Muscle layer of colon (tissue), 2 donors: Measurements from ENCODE around the gene DUS1L.

Source experiments
- H3K27ac ChIP-seq: one replicate; pipeline ENCODE4 v1.7.0; 2013; ENCODE audit warnings: low read depth, mild to moderate bottlenecking, low read length, moderate library complexity
- H3K27me3 ChIP-seq, 2 donors: one replicate each; pipeline ENCODE4 v1.7.0; 2013; ENCODE audit warnings: low read length in 2 of 2, mild to moderate bottlenecking in 2 of 2; ENCODE audit not compliant: insufficient read depth in 2 of 2, control insufficient read depth in 1 of 2
- H3K36me3 ChIP-seq: one replicate; pipeline ENCODE4 v1.7.0; 2013; ENCODE audit warnings: mild to moderate bottlenecking, low read length; ENCODE audit not compliant: insufficient read depth
- H3K4me1 ChIP-seq: one replicate; pipeline ENCODE4 v1.7.0; 2013; ENCODE audit warnings: mild to moderate bottlenecking, low read length; ENCODE audit not compliant: insufficient read depth
- H3K4me3 ChIP-seq, 2 donors: one replicate each; pipeline ENCODE4 v1.7.0; 2013; ENCODE audit warnings: low read length in 2 of 2, low read depth in 1 of 2, mild to moderate bottlenecking in 1 of 2, moderate library complexity in 1 of 2
- H3K9ac ChIP-seq: one replicate; pipeline ENCODE4 v1.7.0; 2013; ENCODE audit warnings: low read length
- H3K9me3 ChIP-seq: one replicate; pipeline ENCODE4 v1.7.0; 2013; ENCODE audit warnings: mild to moderate bottlenecking, low read length
- donor health status: abdominal sarcoma.
- donor health status: Adenocarcinoma of cecum.

DUS1L gene

GRCh38 chr17:82085031-82085861, 19.6 kb upstream of the DUS1L start:
- no peaks in the 10 kb centered on the region for H3K4me1 ChIP-seq
- H3K27me3 ChIP-seq = no peaks in the 10 kb centered on the region
- no peak overlapping the region for H3K27ac ChIP-seq
- no peaks in the 10 kb centered on the region for H3K9me3 ChIP-seq
- peaks cover 25% of the 10 kb centered on the region for H3K36me3 ChIP-seq
- H3K4me3 ChIP-seq = no peak overlapping the region
- no peak overlapping the region for H3K9ac ChIP-seq

DNA sequence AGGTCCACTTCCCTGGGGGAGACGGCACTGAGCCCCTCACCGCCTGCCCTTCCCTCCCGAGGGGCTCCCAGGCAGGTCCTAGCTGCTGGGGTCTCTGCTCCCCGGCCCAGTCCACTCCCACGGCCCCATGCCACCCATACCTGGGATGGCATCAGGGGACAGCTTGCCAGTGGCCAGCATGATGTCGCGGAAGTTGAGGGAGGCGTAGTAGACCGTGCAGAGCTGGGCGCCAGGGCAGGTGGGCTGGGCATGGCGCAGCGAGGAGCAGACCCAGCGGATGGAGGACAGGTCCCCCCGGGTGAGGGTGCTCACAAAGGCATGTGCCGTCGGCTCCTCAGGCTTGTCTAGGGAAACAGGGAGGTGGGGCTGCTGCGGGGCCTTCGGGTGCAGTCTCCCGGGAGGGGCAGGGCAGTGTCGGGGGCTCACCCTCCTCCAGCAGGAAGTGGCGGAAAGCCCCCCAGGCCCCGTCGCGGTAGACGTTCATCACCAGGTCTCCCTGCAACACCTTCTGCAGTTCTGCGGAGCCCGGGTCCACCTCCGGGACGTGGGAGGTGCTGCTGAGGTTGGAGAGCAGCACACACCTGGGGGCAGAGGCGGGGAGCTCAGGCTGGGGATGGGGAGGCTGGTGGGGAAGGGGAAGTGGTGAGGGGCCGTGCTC, 18.9 kb upstream of the DUS1L start:
- Histone ChIP-seq H3K9me3 (no peaks in the 10 kb centered on the region), H3K9ac (no peak overlapping the region), H3K27me3 (no peaks in the 10 kb centered on the region), H3K4me1 (no peaks in the 10 kb centered on the region), H3K36me3 (peaks cover 18% of the 10 kb centered on the region), H3K4me3 (no peak overlapping the region), H3K27ac (no peak overlapping the region)

- Histone ChIP-seq H3K9me3 (no peaks in the 10 kb centered on the region), H3K27ac (no peak overlapping the region), H3K36me3 (peaks cover 12% of the 10 kb centered on the region), H3K4me1 (no peaks in the 10 kb centered on the region), H3K27me3 (no peaks in the 10 kb centered on the region), H3K4me3 (no peak overlapping the region), H3K9ac (no peak overlapping the region)
Measured at GRCh38 chr17:82083533-82084359, 18.1 kb upstream of the DUS1L start.

- no peaks in the 10 kb centered on the region for H3K9me3 ChIP-seq
- H3K4me3 ChIP-seq = no peak overlapping the region
- no peak overlapping the region for H3K27ac ChIP-seq
- H3K9ac ChIP-seq = no peak overlapping the region
- H3K4me1 ChIP-seq = no peaks in the 10 kb centered on the region
- H3K27me3 ChIP-seq = no peaks in the 10 kb centered on the region
- peaks cover 5% of the 10 kb centered on the region for H3K36me3 ChIP-seq
Measured at GRCh38 chr17:82083009-82083408, 17.4 kb upstream of the DUS1L start.

DNA sequence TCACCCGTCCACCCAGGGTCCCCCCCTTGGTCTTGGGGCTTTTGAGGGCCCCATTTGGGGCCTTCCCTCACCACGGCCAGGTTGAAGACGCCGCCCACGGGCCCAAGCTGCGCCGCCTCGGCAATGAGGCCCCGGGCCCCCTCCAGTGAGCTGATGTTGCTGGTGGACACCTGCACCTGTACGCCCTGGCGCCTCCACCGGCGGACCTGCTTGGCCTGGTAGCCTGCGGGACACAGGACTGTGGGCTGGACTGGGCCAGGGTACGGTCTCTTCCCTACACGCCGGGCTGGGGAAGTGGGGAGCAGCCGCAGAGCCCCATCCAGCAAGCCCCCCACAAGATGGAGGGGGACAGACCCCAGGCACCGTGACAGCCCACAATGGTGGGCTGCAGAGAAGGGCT, 16.9 kb upstream of the DUS1L start:
- H3K4me3 ChIP-seq = no peak overlapping the region
- H3K36me3 ChIP-seq = no peaks in the 10 kb centered on the region
- H3K9me3 ChIP-seq = no peaks in the 10 kb centered on the region
- H3K9ac ChIP-seq = no peak overlapping the region
- no peak overlapping the region for H3K27ac ChIP-seq
- H3K27me3 ChIP-seq = no peaks in the 10 kb centered on the region
- H3K4me1 ChIP-seq = no peaks in the 10 kb centered on the region

DNA sequence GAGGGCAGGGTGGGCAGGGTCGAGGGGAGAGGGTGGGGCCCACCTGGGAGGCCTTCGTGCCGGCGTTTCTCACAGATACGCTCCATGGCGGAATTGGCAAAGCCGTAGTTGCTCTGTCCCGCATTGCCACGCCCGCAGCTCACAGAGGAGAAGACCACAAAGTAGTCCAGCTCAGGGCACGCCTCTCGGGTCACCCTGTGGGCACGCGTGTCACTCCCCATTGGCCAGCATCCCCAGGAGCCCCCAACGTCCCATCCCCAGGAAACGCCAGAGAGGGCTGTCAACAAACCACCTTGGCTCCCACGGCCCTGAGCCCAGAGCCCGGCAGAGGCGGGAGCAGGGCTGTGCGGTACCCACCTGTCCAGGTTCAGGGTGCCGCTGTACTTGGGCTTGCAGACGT, 16.4 kb upstream of the DUS1L start:
- H3K27me3 ChIP-seq = no peaks in the 10 kb centered on the region
- no peaks in the 10 kb centered on the region for H3K9me3 ChIP-seq
- H3K27ac ChIP-seq = no peak overlapping the region
- H3K4me3 ChIP-seq = no peak overlapping the region
- no peaks in the 10 kb centered on the region for H3K4me1 ChIP-seq
- no peaks in the 10 kb centered on the region for H3K36me3 ChIP-seq
- no peak overlapping the region for H3K9ac ChIP-seq

GRCh38 chr17:82081546-82081945, 15.9 kb upstream of the DUS1L start:
- Histone ChIP-seq H3K27ac (no peak overlapping the region), H3K9ac (no peak overlapping the region), H3K27me3 (no peaks in the 10 kb centered on the region), H3K4me3 (no peak overlapping the region), H3K4me1 (no peaks in the 10 kb centered on the region), H3K36me3 (no peaks in the 10 kb centered on the region), H3K9me3 (no peaks in the 10 kb centered on the region)

DNA sequence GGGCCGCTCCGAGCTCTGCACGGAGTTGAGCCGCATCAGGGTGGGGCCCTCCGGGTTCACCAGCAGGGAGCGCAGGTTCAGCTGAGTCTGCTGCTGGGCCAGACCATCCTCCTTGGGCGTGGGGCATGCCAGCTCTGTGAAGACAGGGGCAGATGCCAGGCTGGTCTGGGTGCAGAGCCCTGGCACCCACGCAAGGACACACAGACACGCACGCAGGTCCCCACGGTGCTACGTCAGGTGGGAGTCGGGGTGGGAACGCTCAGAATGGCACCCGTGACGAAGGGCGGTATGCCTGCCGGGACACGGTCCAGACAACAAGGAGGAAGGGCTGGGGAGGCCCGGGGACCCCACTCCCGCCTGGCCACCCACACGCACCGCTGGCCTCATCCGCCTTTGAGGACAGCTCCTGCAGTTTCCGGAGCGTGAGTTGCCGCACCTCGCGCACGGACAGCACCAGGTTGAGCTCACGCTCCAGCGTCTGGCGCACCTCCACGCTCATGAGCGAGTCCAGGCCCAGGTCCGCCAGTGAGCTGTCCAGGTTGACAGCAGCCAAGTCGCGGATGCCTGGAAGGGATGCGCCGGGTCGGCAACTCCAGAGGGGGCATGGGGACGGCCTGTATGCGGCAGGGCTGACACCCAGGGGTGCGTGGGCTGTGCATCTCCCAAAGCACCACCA, 15.3 kb upstream of the DUS1L start:
- Histone ChIP-seq H3K27me3 (no peaks in the 10 kb centered on the region), H3K4me3 (no peak overlapping the region), H3K4me1 (no peaks in the 10 kb centered on the region), H3K27ac (no peak overlapping the region), H3K9me3 (no peaks in the 10 kb centered on the region), H3K36me3 (no peaks in the 10 kb centered on the region), H3K9ac (no peak overlapping the region)

DNA sequence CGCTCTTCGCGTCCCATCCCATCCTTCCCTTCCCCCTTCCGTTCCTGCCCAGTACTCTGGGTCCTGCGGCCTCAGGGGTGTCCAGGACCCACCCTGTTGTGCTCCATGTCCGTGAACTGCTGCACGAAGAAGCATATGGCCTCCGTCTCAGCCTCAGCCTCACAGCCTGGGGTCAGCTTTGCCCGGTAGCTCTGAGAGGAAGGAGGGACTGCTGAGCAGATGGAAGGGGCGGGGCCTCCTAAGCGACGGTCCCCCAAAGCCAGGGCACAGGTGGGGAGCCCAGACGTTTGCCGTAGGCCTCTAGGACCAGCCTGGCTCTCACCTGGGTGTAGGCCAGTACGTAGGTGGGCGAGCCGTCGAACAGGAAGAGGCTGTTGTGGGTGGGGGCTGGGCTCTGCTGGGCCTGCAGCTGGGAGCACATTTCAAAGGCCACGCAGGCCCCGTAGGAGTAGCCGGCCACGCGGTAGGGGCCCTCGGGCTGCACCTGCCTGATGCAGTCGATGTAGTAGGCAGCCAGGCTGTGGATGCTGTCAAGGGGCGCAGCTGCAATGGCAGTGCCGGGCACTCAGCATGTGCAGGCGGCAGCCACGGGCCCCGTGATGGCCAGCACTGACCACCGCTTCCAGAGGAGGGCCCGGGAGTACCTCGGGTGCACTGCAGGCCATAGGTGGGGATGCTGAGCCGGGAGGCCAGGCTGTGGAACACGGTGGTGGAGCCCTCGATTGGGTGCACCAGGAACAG, 14.6 kb upstream of the DUS1L start:
- H3K36me3 ChIP-seq = no peaks in the 10 kb centered on the region
- no peak overlapping the region for H3K9ac ChIP-seq
- no peak overlapping the region for H3K4me3 ChIP-seq
- no peak overlapping the region for H3K27ac ChIP-seq
- no peaks in the 10 kb centered on the region for H3K27me3 ChIP-seq
- no peaks in the 10 kb centered on the region for H3K9me3 ChIP-seq
- H3K4me1 ChIP-seq = no peaks in the 10 kb centered on the region

- Histone ChIP-seq H3K27ac (no peak overlapping the region), H3K4me1 (no peaks in the 10 kb centered on the region), H3K9ac (no peak overlapping the region), H3K36me3 (no peaks in the 10 kb centered on the region), H3K4me3 (no peak overlapping the region), H3K27me3 (no peaks in the 10 kb centered on the region), H3K9me3 (no peaks in the 10 kb centered on the region)
Measured at GRCh38 chr17:82079001-82079677, 13.5 kb upstream of the DUS1L start.
